H9 (cell line): ENCODE measurements around the gene UBE3C. TPM values are rescaled to one million over a fixed set of nuclear protein-coding genes. Genes with fewer than 3 reads are reported as not detected.

Experiments
- DNase-seq: peaks from one replicate; pipeline ENCODE4 v3.0.0-alpha.2; 2017
- H2AFZ ChIP-seq: one replicate; pipeline ENCODE4 v1.6.1; 2013; ENCODE audit warnings: mild to moderate bottlenecking, low read length, control low read depth, moderate library complexity
- H2AK5ac ChIP-seq: 2 replicates; pipeline ENCODE4 v1.6.1; 2013; ENCODE audit warnings: low read length, control low read depth, mixed read lengths; ENCODE audit not compliant: insufficient read length
- H2BK120ac ChIP-seq: one replicate; pipeline ENCODE4 v1.6.1; 2013; ENCODE audit warnings: low read depth, mild to moderate bottlenecking, low read length, control low read depth, inconsistent platforms; ENCODE audit not compliant: poor library complexity, severe bottlenecking
- H2BK12ac ChIP-seq: 2 replicates; pipeline ENCODE4 v1.6.1; 2013; ENCODE audit warnings: low read length, control low read depth, mixed read lengths, low read depth; ENCODE audit not compliant: insufficient read length
- H2BK15ac ChIP-seq: 2 replicates; pipeline ENCODE4 v1.6.1; 2013; ENCODE audit warnings: low read depth, low read length, control low read depth
- H2BK20ac ChIP-seq: one replicate; pipeline ENCODE4 v1.6.1; 2013; ENCODE audit warnings: low read depth, mild to moderate bottlenecking, low read length, control low read depth, inconsistent platforms; ENCODE audit not compliant: poor library complexity, severe bottlenecking
- H2BK5ac ChIP-seq: 2 replicates; pipeline ENCODE4 v1.6.1; 2013; ENCODE audit warnings: low read length, control low read depth, mixed read lengths; ENCODE audit not compliant: insufficient read length
- H3K14ac ChIP-seq: 2 replicates; pipeline ENCODE4 v1.6.1; 2013; ENCODE audit warnings: low read length, control low read depth; ENCODE audit not compliant: insufficient read depth
- H3K18ac ChIP-seq: 2 replicates; pipeline ENCODE4 v1.6.1; 2013; ENCODE audit warnings: low read depth, mild to moderate bottlenecking, mixed read lengths, low read length, control low read depth; ENCODE audit not compliant: insufficient read length
- H3K23ac ChIP-seq: 2 replicates; pipeline ENCODE4 v1.6.1; 2013; ENCODE audit warnings: low read length, control low read depth, mixed read lengths, low read depth; ENCODE audit not compliant: insufficient read length
- H3K23me2 ChIP-seq: 2 replicates; pipeline ENCODE4 v1.6.1; 2013; ENCODE audit warnings: low read depth, mild to moderate bottlenecking, mixed read lengths, low read length, control low read depth; ENCODE audit not compliant: insufficient read length, poor library complexity, severe bottlenecking
- H3K27ac ChIP-seq: 2 replicates; pipeline ENCODE4 v1.5.1; 2013; ENCODE audit warnings: low read length, control low read depth, mixed read lengths, low read depth; ENCODE audit not compliant: insufficient read length
- H3K27me3 ChIP-seq: 2 replicates; pipeline ENCODE4 v1.6.1; 2013; ENCODE audit warnings: low read length, control low read depth, inconsistent platforms; ENCODE audit not compliant: insufficient read depth
- H3K4ac ChIP-seq: 2 replicates; pipeline ENCODE4 v1.6.1; 2013; ENCODE audit warnings: low read depth, mild to moderate bottlenecking, control low read depth, inconsistent platforms, low read length, moderate library complexity
- H3K4me1 ChIP-seq: 2 replicates; pipeline ENCODE4 v1.6.1; 2013; ENCODE audit warnings: low read length, control low read depth, inconsistent platforms; ENCODE audit not compliant: insufficient read depth
- H3K4me2 ChIP-seq: 2 replicates; pipeline ENCODE4 v1.6.1; 2013; ENCODE audit warnings: low read length, control low read depth, mixed read lengths; ENCODE audit not compliant: insufficient read length, insufficient read depth
- H3K56ac ChIP-seq: 2 replicates; pipeline ENCODE4 v1.6.1; 2013; ENCODE audit warnings: low read depth, mild to moderate bottlenecking, mixed read lengths, low read length, control low read depth; ENCODE audit not compliant: insufficient read length
- H3K79me1 ChIP-seq: 2 replicates; pipeline ENCODE4 v1.6.1; 2013; ENCODE audit warnings: low read depth, mild to moderate bottlenecking, moderate library complexity, low read length, control low read depth, inconsistent platforms; ENCODE audit not compliant: insufficient read depth, poor library complexity, severe bottlenecking
- H3K79me2 ChIP-seq: 2 replicates; pipeline ENCODE4 v1.6.1; 2013; ENCODE audit warnings: low read length, control low read depth, inconsistent platforms; ENCODE audit not compliant: insufficient read depth
- H3K9ac ChIP-seq: 2 replicates; pipeline ENCODE4 v1.6.1; 2013; ENCODE audit warnings: low read length, control low read depth, mixed read lengths; ENCODE audit not compliant: insufficient read length; ENCODE audit errors: extremely low read depth
- H3K9me3 ChIP-seq: one replicate; pipeline ENCODE4 v1.6.1; 2013; ENCODE audit warnings: low read depth, low read length, inconsistent platforms; ENCODE audit not compliant: control insufficient read depth
- H3T11ph ChIP-seq: one replicate; pipeline ENCODE4 v1.6.1; 2013; ENCODE audit warnings: mild to moderate bottlenecking, low read length, control low read depth, inconsistent platforms
- H4K20me1 ChIP-seq: one replicate; pipeline ENCODE4 v1.6.1; 2013; ENCODE audit not compliant: control insufficient read depth, insufficient read length, insufficient read depth
- H4K5ac ChIP-seq: 2 replicates; pipeline ENCODE4 v1.6.1; 2013; ENCODE audit warnings: low read depth, mild to moderate bottlenecking, mixed read lengths, low read length, control low read depth; ENCODE audit not compliant: insufficient read length
- H4K8ac ChIP-seq: replicated peaks from 2 replicates; pipeline ENCODE4 v1.6.1; 2013; ENCODE audit warnings: low read length, control low read depth, mixed read lengths, low read depth; ENCODE audit not compliant: insufficient read length
- H4K91ac ChIP-seq: 2 replicates; pipeline ENCODE4 v1.6.1; 2013; ENCODE audit warnings: low read depth, mild to moderate bottlenecking, moderate library complexity, mixed read lengths, low read length, control low read depth; ENCODE audit not compliant: insufficient read length
- H3K27ac Mint-ChIP-seq, 3 experiments: 2 replicates in 2 of 3; 3 replicates in 1 of 3; pipeline ENCODE4 v1.8.0; 2020 to 2021; ENCODE audit warnings: mixed read lengths in 3 of 3, mild to moderate bottlenecking in 1 of 3, moderate library complexity in 1 of 3
- H3K27me3 Mint-ChIP-seq: 2 replicates; pipeline ENCODE4 v1.8.0; 2021; ENCODE audit warnings: low read depth, mild to moderate bottlenecking, moderate library complexity, mixed read lengths
- H3K36me3 Mint-ChIP-seq, 3 experiments: 2 replicates in 2 of 3; 3 replicates in 1 of 3; pipeline ENCODE4 v1.8.0; 2020 to 2021; ENCODE audit warnings: low read depth in 3 of 3, mixed read lengths in 3 of 3; ENCODE audit not compliant: insufficient read depth in 1 of 3
- H3K4me1 Mint-ChIP-seq, 2 experiments: 2 replicates each; pipeline ENCODE4 v1.8.0; 2020; ENCODE audit warnings: mixed read lengths in 2 of 2
- H3K4me3 Mint-ChIP-seq, 2 experiments: 2 replicates in 1 of 2; 3 replicates in 1 of 2; pipeline ENCODE4 v1.8.0; 2020 to 2021; ENCODE audit warnings: mild to moderate bottlenecking in 2 of 2, mixed read lengths in 2 of 2, moderate library complexity in 1 of 2
- H3K9me3 Mint-ChIP-seq, 2 experiments: 2 replicates in 1 of 2; 3 replicates in 1 of 2; pipeline ENCODE4 v1.8.0; 2020; ENCODE audit warnings: mild to moderate bottlenecking in 2 of 2, mixed read lengths in 2 of 2, moderate library complexity in 1 of 2
- WGBS: extraction: QIAGEN DNeasy Blood & Tissue Kit; methylation state at CpG from one replicate; pipeline ENCODE4 v1.1.7; 2013; ENCODE audit warnings: missing lambda C conversion rate, low lambda C conversion rate, mixed read lengths; ENCODE audit not compliant: insufficient read length; ENCODE audit errors: extremely low coverage; 5-methylcytosine and 5-hydroxymethylcytosine counted together
- total RNA-seq: library from RNA; stranded (reverse); gene quantifications from 2 replicates; pipeline ENCODE4 v1.2.1, GENCODE V29; 2021
- TF ChIP-seq, protein P1 (sequence below): fragments of 200-600 bp; sonication (generic); conservative IDR thresholded peaks from 3 replicates; pipeline ENCODE4 v1.8.0; 2021; ENCODE audit warnings: antibody characterized with exemption, mild to moderate bottlenecking

UBE3C gene
- total RNA-seq, 1 experiment from 2014 or later: 63.3 TPM

GRCh38 chr7:157188091-157188665 lies 49.5 kb downstream of the UBE3C start:
- no peak overlapping the region for H3K56ac ChIP-seq
- no peak overlapping the region for H3K9ac ChIP-seq
- Mint-ChIP-seq H3K4me3 (no peak overlapping the region), H3K27ac (peak overlapping the region in 2 of 3 experiments; percentile 48 to 57; a peak in 3 of 7 replicates), H3K9me3 (no peaks in the 10 kb centered on the region), H3K4me1 (peaks cover 18% of the 10 kb centered on the region in 2 experiments), H3K27me3 (no peaks in the 10 kb centered on the region), H3K36me3 (peaks cover 32 to 80% (median 72%) of the 10 kb centered on the region in 3 experiments; a peak in 6 of 7 replicates)
- H4K5ac ChIP-seq: no peak overlapping the region
- TF ChIP-seq, protein P1, sequence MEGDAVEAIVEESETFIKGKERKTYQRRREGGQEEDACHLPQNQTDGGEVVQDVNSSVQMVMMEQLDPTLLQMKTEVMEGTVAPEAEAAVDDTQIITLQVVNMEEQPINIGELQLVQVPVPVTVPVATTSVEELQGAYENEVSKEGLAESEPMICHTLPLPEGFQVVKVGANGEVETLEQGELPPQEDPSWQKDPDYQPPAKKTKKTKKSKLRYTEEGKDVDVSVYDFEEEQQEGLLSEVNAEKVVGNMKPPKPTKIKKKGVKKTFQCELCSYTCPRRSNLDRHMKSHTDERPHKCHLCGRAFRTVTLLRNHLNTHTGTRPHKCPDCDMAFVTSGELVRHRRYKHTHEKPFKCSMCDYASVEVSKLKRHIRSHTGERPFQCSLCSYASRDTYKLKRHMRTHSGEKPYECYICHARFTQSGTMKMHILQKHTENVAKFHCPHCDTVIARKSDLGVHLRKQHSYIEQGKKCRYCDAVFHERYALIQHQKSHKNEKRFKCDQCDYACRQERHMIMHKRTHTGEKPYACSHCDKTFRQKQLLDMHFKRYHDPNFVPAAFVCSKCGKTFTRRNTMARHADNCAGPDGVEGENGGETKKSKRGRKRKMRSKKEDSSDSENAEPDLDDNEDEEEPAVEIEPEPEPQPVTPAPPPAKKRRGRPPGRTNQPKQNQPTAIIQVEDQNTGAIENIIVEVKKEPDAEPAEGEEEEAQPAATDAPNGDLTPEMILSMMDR: no peak
- no peak for DNase-seq
- H2BK15ac ChIP-seq: no peak overlapping the region
- peaks cover 3% of the 10 kb centered on the region for H3K79me1 ChIP-seq
- no peaks in the 10 kb centered on the region for H3K23me2 ChIP-seq
- no peaks in the 10 kb centered on the region for H3K4me1 ChIP-seq
- no peak overlapping the region for H3K4ac ChIP-seq
- no peaks in the 10 kb centered on the region for H3K79me2 ChIP-seq
- H3K14ac ChIP-seq: no peak overlapping the region
- H3K4me2 ChIP-seq: no peak overlapping the region
- WGBS: no CpG with 5 or more reads among the region's 8 CpGs
- no peak overlapping the region for H2BK20ac ChIP-seq
- no peak overlapping the region for H4K8ac ChIP-seq
- no peak overlapping the region for H2BK5ac ChIP-seq
- no peak overlapping the region for H2AK5ac ChIP-seq
- H3K18ac ChIP-seq: no peak overlapping the region
- no peak overlapping the region for H2BK12ac ChIP-seq
- H4K20me1 ChIP-seq: no peaks in the 10 kb centered on the region
- H2BK120ac ChIP-seq: no peak overlapping the region
- H3K27ac ChIP-seq: no peak overlapping the region
- no peak overlapping the region for H2AFZ ChIP-seq
- no peak overlapping the region for H3K23ac ChIP-seq
- H4K91ac ChIP-seq: no peak overlapping the region
- no peaks in the 10 kb centered on the region for H3K9me3 ChIP-seq
- no peak overlapping the region for H3T11ph ChIP-seq
- no peaks in the 10 kb centered on the region for H3K27me3 ChIP-seq
